NCI-H524 (cell line): ENCODE measurements around the gene TMTC4.
"Not testable (repeated sequence)": the region's sequence is repeated elsewhere in the genome, so short reads cannot be mapped to it uniquely, and the experiment has no call there.

ENCODE experiments used
- DNase-seq, 2 experiments: peaks; one replicate each; lab custom pipeline; 2025; lab: John Stamatoyannopoulos, UW

TMTC4 gene

GRCh38 chr13:100627120-100627519 lies 47.5 kb downstream of the TMTC4 start:
- DNase-seq = no peak

- DNase-seq = no peak
Measured at GRCh38 chr13:100625447-100625846, 49.1 kb downstream of the TMTC4 start.

- no peak for DNase-seq
Measured at GRCh38 chr13:100620792-100621191, 53.8 kb downstream of the TMTC4 start.

GRCh38 chr13:100619940-100620339 lies 54.7 kb downstream of the TMTC4 start:
- no peak for DNase-seq

GRCh38 chr13:100618897-100619296 lies 55.7 kb downstream of the TMTC4 start:
- not testable (repeated sequence) for DNase-seq

GRCh38 chr13:100613031-100613430 lies 61.6 kb downstream of the TMTC4 start:
- no peak for DNase-seq

- no peak for DNase-seq
Measured at GRCh38 chr13:100611678-100612492, 62.7 kb downstream of the TMTC4 start.

- DNase-seq = peak; percentile 29 to 55
Measured at GRCh38 chr13:100610391-100611347, 63.9 kb downstream of the TMTC4 start.

DNA sequence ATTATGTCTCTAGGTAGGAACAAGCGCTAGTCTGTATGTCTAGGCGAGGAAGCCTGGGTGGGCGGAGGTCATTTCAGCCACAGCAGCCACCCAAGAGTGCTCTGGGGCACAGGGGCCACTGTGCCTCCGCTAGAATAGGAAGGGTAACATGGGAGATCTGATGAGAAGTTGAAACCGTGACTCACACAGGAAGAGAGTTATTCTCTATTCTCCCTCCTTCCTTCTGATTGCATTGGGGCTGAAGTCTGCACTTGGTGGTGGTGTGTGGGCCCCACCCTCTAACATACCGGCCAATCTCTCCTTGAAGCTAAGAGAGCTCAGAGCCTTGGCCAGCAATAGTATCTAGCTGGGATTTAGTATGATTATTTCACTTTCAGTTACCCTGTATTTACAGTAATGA lies 65.7 kb downstream of the TMTC4 start:
- no peak for DNase-seq

- DNase-seq = no peak
Measured at GRCh38 chr13:100608489-100608888, 66.1 kb downstream of the TMTC4 start.

DNA sequence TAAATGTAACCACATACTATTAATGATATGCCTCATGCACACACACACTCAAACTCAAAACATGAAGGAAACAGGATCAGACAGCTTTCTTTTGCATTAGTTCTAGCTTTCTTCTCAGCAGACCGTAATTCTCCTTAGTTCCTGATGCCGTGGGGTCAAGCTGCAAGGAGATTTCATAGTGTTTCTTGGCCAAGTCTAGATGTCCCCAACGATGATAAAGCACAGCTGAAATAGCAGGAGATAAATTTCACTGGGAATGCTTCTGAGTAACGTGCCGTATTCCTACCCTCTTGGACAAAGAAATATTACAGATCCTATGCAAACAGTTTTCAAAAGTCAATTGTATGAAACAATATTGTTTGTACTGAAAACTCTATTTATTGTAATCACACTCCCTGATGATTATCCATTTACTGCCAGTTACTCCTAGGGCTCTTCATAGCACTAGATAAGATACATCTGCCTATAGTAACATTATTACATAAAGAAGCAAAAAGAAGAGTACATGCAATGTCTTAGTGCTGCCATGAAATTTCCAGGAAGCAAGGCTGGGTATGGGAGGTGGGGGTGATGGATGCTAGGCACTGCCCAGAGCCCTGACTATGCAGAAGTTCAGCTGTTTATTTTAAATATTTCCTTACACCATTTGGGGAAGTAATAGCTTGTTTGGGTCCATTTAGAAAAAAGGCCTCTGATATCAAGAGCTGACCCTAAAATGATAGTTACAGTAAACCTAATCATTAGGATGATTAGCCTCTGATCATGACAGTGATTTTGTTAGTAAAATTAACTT lies 69.5 kb downstream of the TMTC4 start:
- DNase-seq = no peak

GRCh38 chr13:100602493-100603111 lies 72.0 kb downstream of the TMTC4 start:
- DNase-seq = no peak

- no peak for DNase-seq
Measured at GRCh38 chr13:100601716-100602115, 72.9 kb downstream of the TMTC4 start.

- no peak for DNase-seq
Measured at GRCh38 chr13:100600915-100601314, 73.7 kb downstream of the TMTC4 start.

DNA sequence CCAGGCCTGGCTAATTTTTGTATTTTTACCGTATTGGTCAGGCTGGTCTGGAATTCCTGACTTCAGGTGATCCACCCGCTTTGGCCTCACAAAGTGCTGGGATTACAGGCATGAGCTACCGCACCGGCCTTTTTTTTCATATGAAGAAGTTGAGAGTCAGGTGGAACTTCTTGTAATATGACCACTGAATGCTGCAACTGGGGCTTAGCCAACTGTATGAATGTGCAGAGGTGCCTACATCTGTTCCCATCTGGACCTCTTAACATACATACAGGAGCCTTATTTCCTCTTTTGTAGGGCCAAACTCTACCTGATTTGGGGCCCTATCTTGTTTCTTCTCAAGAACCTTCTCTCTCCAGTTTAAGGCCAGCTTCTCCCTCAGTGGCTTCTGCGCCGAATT lies 74.1 kb downstream of the TMTC4 start:
- no peak for DNase-seq

DNA sequence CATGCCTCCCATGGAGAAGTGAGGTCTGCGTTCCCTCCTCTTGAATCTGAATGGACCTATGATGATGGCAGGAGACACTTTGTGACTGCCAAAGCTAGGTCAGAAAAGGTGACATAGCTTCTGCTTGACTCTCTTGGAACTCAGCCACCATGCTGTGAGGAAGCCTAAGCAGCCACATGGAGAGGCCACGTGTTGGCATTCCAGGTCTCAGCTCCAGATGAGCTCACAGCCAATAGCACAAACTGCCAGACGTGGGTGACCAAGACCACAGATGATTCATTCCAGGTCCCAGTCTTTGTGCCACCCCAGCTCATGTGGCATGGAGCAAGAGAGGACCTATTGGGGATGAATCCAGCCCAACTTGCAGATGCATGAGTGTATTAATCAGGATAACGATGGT lies 77.3 kb downstream of the TMTC4 start:
- no peak for DNase-seq

- no peak for DNase-seq
Measured at GRCh38 chr13:100596516-100596915, 78.1 kb downstream of the TMTC4 start.

DNA sequence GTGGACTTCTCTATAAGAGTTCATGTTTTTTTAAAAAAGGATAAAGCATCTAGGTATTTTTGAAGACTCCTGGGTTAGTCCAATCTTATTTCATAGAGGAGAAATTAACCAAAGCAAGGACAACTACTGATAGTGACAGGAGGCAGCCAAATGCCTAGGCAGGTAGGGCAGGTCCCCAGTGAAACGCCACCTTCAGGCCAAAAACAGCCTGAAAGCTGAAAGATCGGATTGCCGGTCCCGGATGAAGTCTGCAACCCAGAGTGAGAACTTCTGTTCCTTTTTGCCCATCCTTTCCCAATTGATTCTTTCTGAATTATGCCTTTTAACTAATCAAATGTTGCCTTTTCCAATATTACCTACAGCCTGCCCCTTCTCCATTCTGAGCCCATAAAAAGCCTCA lies 79.9 kb downstream of the TMTC4 start:
- no peak for DNase-seq

GRCh38 chr13:100594255-100594654 lies 80.3 kb downstream of the TMTC4 start:
- no peak for DNase-seq

DNA sequence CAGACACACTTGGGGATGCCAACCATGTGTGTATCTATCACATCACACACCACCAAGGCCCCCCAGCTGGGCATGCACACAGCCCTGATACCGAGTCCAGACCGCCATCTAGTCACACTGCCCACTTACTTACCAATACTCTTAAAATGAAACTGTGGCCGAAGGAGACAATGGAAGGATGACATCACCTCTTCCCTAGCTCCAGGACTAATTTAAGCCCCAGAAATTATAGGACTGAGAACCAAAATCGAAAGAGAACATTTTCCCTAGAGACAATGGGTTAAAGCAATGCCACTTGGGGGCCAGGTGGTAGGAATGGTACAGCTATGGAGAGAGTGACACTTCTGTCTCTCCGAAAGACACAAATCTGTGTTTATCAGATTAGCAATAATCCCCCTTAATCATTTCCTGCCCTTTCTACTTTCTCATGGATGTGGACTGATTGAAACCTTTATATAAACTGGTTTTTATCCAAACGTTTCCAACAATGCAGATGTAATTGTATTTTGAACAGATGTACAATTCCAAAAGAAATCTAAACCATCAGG lies 85.3 kb downstream of the TMTC4 start:
- DNase-seq = peak; percentile 63 to 84
